Stimulated activated CD4-positive, alpha-beta T cell treated with anti-CD3 and anti-CD28 coated beads, Interleukin-12 subunit alpha, Interleukin-12 subunit beta, amount 100 ng/mL, for 48 hours (primary cell): ENCODE data around the gene ENPP5.
"Not testable (repeated sequence)": the region's sequence is repeated elsewhere in the genome, so short reads cannot be mapped to it uniquely, and the experiment has no call there.

Experiments used
- DNase-seq, 3 donors: peaks; one replicate each; pipeline ENCODE4 v3.0.0-alpha.2; 2020; ENCODE audit warnings: low read depth in 2 of 3, low spot score in 1 of 3

The ENPP5 gene

GRCh38 chr6:46175976-46176375 lies 5.2 kb upstream of the ENPP5 start:
- DNase-seq, result no peak

- no peak for DNase-seq
Observed at GRCh38 chr6:46175446-46175845, 4.7 kb upstream of the ENPP5 start.

GRCh38 chr6:46174904-46175303 lies 4.1 kb upstream of the ENPP5 start:
- no peak for DNase-seq

GRCh38 chr6:46172176-46172575 lies 1.4 kb upstream of the ENPP5 start:
- no peak for DNase-seq

GRCh38 chr6:46160102-46160501 lies 10.7 kb downstream of the ENPP5 start:
- no peak for DNase-seq

- no peak for DNase-seq
Observed at GRCh38 chr6:46159229-46159628, 11.6 kb downstream of the ENPP5 start.

GRCh38 chr6:46156701-46157100 lies 14.1 kb downstream of the ENPP5 start:
- DNase-seq, result no peak

GRCh38 chr6:46149066-46149465 lies 21.7 kb downstream of the ENPP5 start:
- DNase-seq, result not testable (repeated sequence)

- no peak for DNase-seq
Observed at GRCh38 chr6:46144270-46144669, 26.5 kb downstream of the ENPP5 start.

GRCh38 chr6:46138281-46138680 lies 32.5 kb downstream of the ENPP5 start:
- no peak for DNase-seq

GRCh38 chr6:46137387-46137786 lies 33.4 kb downstream of the ENPP5 start:
- DNase-seq, result no peak

- no peak for DNase-seq
Observed at GRCh38 chr6:46136831-46137230, 33.9 kb downstream of the ENPP5 start.

GRCh38 chr6:46135176-46135575 lies 35.6 kb downstream of the ENPP5 start:
- no peak for DNase-seq

- no peak for DNase-seq
Observed at GRCh38 chr6:46134216-46134615, 36.6 kb downstream of the ENPP5 start.

- DNase-seq, result not testable (repeated sequence)
Observed at GRCh38 chr6:46131291-46131690, 39.5 kb downstream of the ENPP5 start.

GRCh38 chr6:46130666-46131065 lies 40.1 kb downstream of the ENPP5 start:
- no peak for DNase-seq

GRCh38 chr6:46129629-46130511 lies 40.9 kb downstream of the ENPP5 start, which contains the start of gene ENPP4:
ENPP4 (plus strand) TSS chr6:46129989; CDS start chr6:46139584, 9,595 bp downstream.
- DNase-seq, result peak; percentile 82 to 100 (median 87)

- DNase-seq, result no peak
Observed at GRCh38 chr6:46129291-46129628, 41.5 kb downstream of the ENPP5 start.

GRCh38 chr6:46128476-46128875 lies 42.3 kb downstream of the ENPP5 start:
- DNase-seq, result no peak

- DNase-seq, result not testable (repeated sequence)
Observed at GRCh38 chr6:46119679-46120078, 51.1 kb downstream of the ENPP5 start.

- DNase-seq, result no peak
Observed at GRCh38 chr6:46118836-46119235, 51.9 kb downstream of the ENPP5 start.

- no peak for DNase-seq
Observed at GRCh38 chr6:46118157-46118556, 52.6 kb downstream of the ENPP5 start.

GRCh38 chr6:46116289-46116688 lies 54.5 kb downstream of the ENPP5 start:
- no peak for DNase-seq
